Endodermal cell (in vitro differentiated cells): ENCODE data around the gene NYNRIN. TPM values are rescaled to one million over a fixed set of nuclear protein-coding genes. Genes with fewer than 3 reads are reported as not detected.

Source experiments
- DNase-seq: peaks from one replicate; pipeline ENCODE4 v3.0.0-alpha.2; 2017
- H3K27ac ChIP-seq: 2 replicates; pipeline ENCODE4 v1.5.1; 2013; ENCODE audit warnings: mild to moderate bottlenecking, low read depth, low read length, moderate library complexity
- H3K27me3 ChIP-seq: 2 replicates; pipeline ENCODE4 v1.6.1; 2013; ENCODE audit warnings: mild to moderate bottlenecking, low read length, moderate library complexity; ENCODE audit not compliant: insufficient read depth, control insufficient read depth, poor library complexity, severe bottlenecking
- H3K36me3 ChIP-seq: 2 replicates; pipeline ENCODE4 v1.7.0; 2013; ENCODE audit warnings: mild to moderate bottlenecking, low read length, moderate library complexity; ENCODE audit not compliant: control insufficient read depth, insufficient read depth
- H3K4me1 ChIP-seq: one replicate; pipeline ENCODE4 v1.7.0; 2013; ENCODE audit warnings: low read length; ENCODE audit not compliant: control insufficient read depth, insufficient read depth
- H3K4me3 ChIP-seq: 2 replicates; pipeline ENCODE4 v1.5.1; 2013; ENCODE audit warnings: mild to moderate bottlenecking, low read length, moderate library complexity
- H3K9ac ChIP-seq: 2 replicates; pipeline ENCODE4 v1.6.1; 2013; ENCODE audit warnings: mild to moderate bottlenecking, low read length, moderate library complexity; ENCODE audit not compliant: poor library complexity, severe bottlenecking; ENCODE audit errors: extremely low read depth
- H3K9me3 ChIP-seq: 2 replicates; pipeline ENCODE4 v1.6.1; 2013; ENCODE audit warnings: mild to moderate bottlenecking, low read length, moderate library complexity; ENCODE audit not compliant: control insufficient read depth
- H3K27ac Mint-ChIP-seq: 2 replicates; pipeline ENCODE4 v1.8.0; 2020; ENCODE audit warnings: mixed read lengths
- H3K27me3 Mint-ChIP-seq: 2 replicates; pipeline ENCODE4 v1.8.0; 2021; ENCODE audit warnings: mild to moderate bottlenecking, mixed read lengths; ENCODE audit not compliant: insufficient read depth
- H3K36me3 Mint-ChIP-seq: 2 replicates; pipeline ENCODE4 v1.8.0; 2020; ENCODE audit warnings: low read depth, mixed read lengths
- H3K4me1 Mint-ChIP-seq: 2 replicates; pipeline ENCODE4 v1.8.0; 2020; ENCODE audit warnings: mixed read lengths
- H3K4me3 Mint-ChIP-seq: 2 replicates; pipeline ENCODE4 v1.8.0; 2020; ENCODE audit warnings: mild to moderate bottlenecking, moderate library complexity, mixed read lengths
- H3K9me3 Mint-ChIP-seq: 2 replicates; pipeline ENCODE4 v1.8.0; 2020; ENCODE audit warnings: mild to moderate bottlenecking, mixed read lengths
- WGBS, 2 experiments: methylation state at CpG; one replicate each; pipeline versions ENCODE4 v1.1.5 to v1.1.7; 2013; ENCODE audit warnings: missing lambda C conversion rate in 2 of 2, mixed read lengths in 1 of 2; ENCODE audit not compliant: insufficient coverage in 1 of 2, insufficient read length in 1 of 2; 5-methylcytosine and 5-hydroxymethylcytosine counted together
- long read RNA-seq, 4 experiments: library from polyadenylated mRNA in 2 of 4; library from RNA in 1 of 4; library from capped mRNA in 1 of 4; stranded (forward) in 3 of 4; unstranded in 1 of 4; transcript quantifications; one replicate each; pipeline ENCODE4 v2.0.0, GENCODE V29; 2020 to 2021; ENCODE audit warnings: inconsistent platforms in 1 of 4
- polyA plus RNA-seq, 2 experiments: library from polyadenylated mRNA; stranded (reverse); fragments of 50-300 nt; gene quantifications; one replicate each; pipeline ENCODE4 v1.2.3, GENCODE V29; 2013
- total RNA-seq, 2 donors: library from RNA; stranded (reverse); fragmentation: NEBNext Ultra II Directional in 1 of 2; extraction: Animal tissue kit (Norgen Biotek cat#: 25700) in 1 of 2; gene quantifications; 2 replicates in 1 of 2; 3 replicates in 1 of 2; pipeline ENCODE4 v1.2.1, GENCODE V29; 2021
- TF ChIP-seq, protein P1 (sequence below): fragments of 200-600 bp; sonication (generic); conservative IDR thresholded peaks from 2 replicates; pipeline ENCODE4 v1.5.0; 2021; ENCODE audit warnings: antibody characterized with exemption, mild to moderate bottlenecking

Gene NYNRIN
- total RNA-seq = 10 to 100 TPM; 19.5 to 19.7 TPM
- polyA plus RNA-seq (2013, experiment 1 of 2) = 26.5 TPM
- polyA plus RNA-seq (2013, experiment 2 of 2) = 26.2 TPM
- long read RNA-seq, experiment 1, partial matches to known transcripts = 0 of 6 reads
- long read RNA-seq, experiment 1, other reads (novel, unspliced or antisense) = 6 of 6 reads
- long read RNA-seq, experiment 2, full-length matches to known transcripts = 13 of 45 reads
- long read RNA-seq, experiment 2, partial matches to known transcripts = 31 of 45 reads
- long read RNA-seq, experiment 2, other reads (novel, unspliced or antisense) = 1 of 45 reads
- long read RNA-seq, experiment 3, partial matches to known transcripts = 4 of 30 reads
- long read RNA-seq, experiment 3, other reads (novel, unspliced or antisense) = 26 of 30 reads
- long read RNA-seq, experiment 4 = 0 reads

- Histone ChIP-seq H3K27me3 (no peaks in the 10 kb centered on the region), H3K36me3 (no peaks in the 10 kb centered on the region), H3K4me3 (peak within 1 kb of the TSS; percentile 76), H3K9me3 (no peaks in the 10 kb centered on the region), H3K27ac (no peak within 1 kb of the TSS), H3K9ac (peak within 1 kb of the TSS; percentile 28), H3K4me1 (peaks cover 3% of the 10 kb centered on the region)
- Mint-ChIP-seq H3K4me1 (peaks cover 38% of the 10 kb centered on the region), H3K4me3 (peak within 1 kb of the TSS; percentile 72), H3K27me3 (peaks cover 7% of the 10 kb centered on the region), H3K36me3 (no peaks in the 10 kb centered on the region), H3K9me3 (no peaks in the 10 kb centered on the region), H3K27ac (no peak within 1 kb of the TSS)
- 1 to 10% methylated on average over 2 to 46 of the region's 57 CpGs for WGBS, 2 experiments
- DNase-seq = peak; percentile 85
- TF ChIP-seq, protein P1, sequence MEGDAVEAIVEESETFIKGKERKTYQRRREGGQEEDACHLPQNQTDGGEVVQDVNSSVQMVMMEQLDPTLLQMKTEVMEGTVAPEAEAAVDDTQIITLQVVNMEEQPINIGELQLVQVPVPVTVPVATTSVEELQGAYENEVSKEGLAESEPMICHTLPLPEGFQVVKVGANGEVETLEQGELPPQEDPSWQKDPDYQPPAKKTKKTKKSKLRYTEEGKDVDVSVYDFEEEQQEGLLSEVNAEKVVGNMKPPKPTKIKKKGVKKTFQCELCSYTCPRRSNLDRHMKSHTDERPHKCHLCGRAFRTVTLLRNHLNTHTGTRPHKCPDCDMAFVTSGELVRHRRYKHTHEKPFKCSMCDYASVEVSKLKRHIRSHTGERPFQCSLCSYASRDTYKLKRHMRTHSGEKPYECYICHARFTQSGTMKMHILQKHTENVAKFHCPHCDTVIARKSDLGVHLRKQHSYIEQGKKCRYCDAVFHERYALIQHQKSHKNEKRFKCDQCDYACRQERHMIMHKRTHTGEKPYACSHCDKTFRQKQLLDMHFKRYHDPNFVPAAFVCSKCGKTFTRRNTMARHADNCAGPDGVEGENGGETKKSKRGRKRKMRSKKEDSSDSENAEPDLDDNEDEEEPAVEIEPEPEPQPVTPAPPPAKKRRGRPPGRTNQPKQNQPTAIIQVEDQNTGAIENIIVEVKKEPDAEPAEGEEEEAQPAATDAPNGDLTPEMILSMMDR = no peak
Observed at GRCh38 chr14:24398653-24399446, at the start of gene NYNRIN. Gene NYNRIN (plus strand): TSS chr14:24399003. CDS start chr14:24399247, 244 bp downstream.

- Histone ChIP-seq H3K4me3 (no peak overlapping the region), H3K9me3 (no peaks in the 10 kb centered on the region), H3K27ac (no peak overlapping the region), H3K9ac (no peak overlapping the region), H3K27me3 (peaks cover 71% of the 10 kb centered on the region), H3K4me1 (no peaks in the 10 kb centered on the region), H3K36me3 (no peaks in the 10 kb centered on the region)
- H3K4me1 Mint-ChIP-seq = no peaks in the 10 kb centered on the region
- TF ChIP-seq, protein P1 = no peak
- no peak overlapping the region for H3K4me3 Mint-ChIP-seq
- DNase-seq = no peak
- H3K27ac Mint-ChIP-seq = no peak overlapping the region
- no peaks in the 10 kb centered on the region for H3K36me3 Mint-ChIP-seq
- H3K27me3 Mint-ChIP-seq = peaks cover 86% of the 10 kb centered on the region
- 54 to 75% methylated on average over 3 to 5 of the region's 5 CpGs for WGBS, 2 experiments
- H3K9me3 Mint-ChIP-seq = no peaks in the 10 kb centered on the region
Observed at GRCh38 chr14:24349742-24350141, 49.1 kb upstream of the NYNRIN start.

- Mint-ChIP-seq H3K4me3 (no peak overlapping the region), H3K36me3 (no peaks in the 10 kb centered on the region), H3K9me3 (no peaks in the 10 kb centered on the region), H3K27me3 (peaks cover 80% of the 10 kb centered on the region), H3K27ac (no peak overlapping the region), H3K4me1 (no peaks in the 10 kb centered on the region)
- 4 to 39% methylated on average over 2 to 4 of the region's 4 CpGs for WGBS, 2 experiments
- TF ChIP-seq, protein P1 = peak; percentile 38
- Histone ChIP-seq H3K36me3 (no peaks in the 10 kb centered on the region), H3K4me1 (no peaks in the 10 kb centered on the region), H3K9me3 (no peaks in the 10 kb centered on the region), H3K27me3 (peaks cover 63% of the 10 kb centered on the region), H3K4me3 (no peak overlapping the region), H3K9ac (no peak overlapping the region), H3K27ac (no peak overlapping the region)
- DNase-seq = peak; percentile 28
Observed at GRCh38 chr14:24351517-24351916, 47.3 kb upstream of the NYNRIN start.
